Mesenchymal stem cell (in vitro differentiated cells and primary cell): ENCODE measurements around the gene HELZ2.

Source experiments
- DNase-seq: peaks from one replicate; pipeline ENCODE4 v3.0.0-alpha.2; 2013
- H2AFZ ChIP-seq: one replicate; pipeline ENCODE4 v1.6.1; 2013; ENCODE audit warnings: low read depth, mild to moderate bottlenecking, control low read depth, inconsistent platforms, low read length, moderate library complexity
- H2AK5ac ChIP-seq: 2 replicates; pipeline ENCODE4 v1.6.1; 2013; ENCODE audit warnings: low read length, moderate library complexity, mild to moderate bottlenecking, inconsistent platforms; ENCODE audit not compliant: severe bottlenecking
- H2BK120ac ChIP-seq: one replicate; pipeline ENCODE4 v1.6.1; 2013; ENCODE audit warnings: low read depth, mild to moderate bottlenecking, inconsistent platforms, low read length, moderate library complexity
- H2BK12ac ChIP-seq, 2 experiments: one replicate each; pipeline ENCODE4 v1.6.1; 2013; ENCODE audit warnings: inconsistent platforms in 2 of 2, low read length in 2 of 2, mild to moderate bottlenecking in 2 of 2, moderate library complexity in 2 of 2, control low read depth in 1 of 2
- H2BK15ac ChIP-seq: one replicate; pipeline ENCODE4 v1.6.1; 2013; ENCODE audit warnings: mild to moderate bottlenecking, low read depth, inconsistent platforms; ENCODE audit not compliant: poor library complexity, severe bottlenecking
- H2BK5ac ChIP-seq: 2 replicates; pipeline ENCODE4 v1.6.1; 2013; ENCODE audit warnings: low read depth, mild to moderate bottlenecking, low read length, control low read depth, inconsistent platforms; ENCODE audit not compliant: poor library complexity, severe bottlenecking
- H3K14ac ChIP-seq, 2 experiments: one replicate each; pipeline ENCODE4 v1.6.1; 2013; ENCODE audit warnings: inconsistent platforms in 2 of 2, low read length in 2 of 2, control low read depth in 1 of 2, mild to moderate bottlenecking in 1 of 2, moderate library complexity in 1 of 2
- H3K18ac ChIP-seq, 2 experiments: one replicate each; pipeline ENCODE4 v1.6.1; 2013; ENCODE audit warnings: inconsistent platforms in 2 of 2, low read length in 2 of 2, control low read depth in 1 of 2, low read depth in 1 of 2, mild to moderate bottlenecking in 1 of 2
- H3K23ac ChIP-seq, 2 experiments: one replicate each; pipeline ENCODE4 v1.6.1; 2013; ENCODE audit warnings: inconsistent platforms in 2 of 2, low read length in 2 of 2, mild to moderate bottlenecking in 2 of 2, moderate library complexity in 2 of 2, control low read depth in 1 of 2
- H3K27ac ChIP-seq: 2 replicates; pipeline ENCODE4 v1.5.1; 2013; ENCODE audit warnings: mild to moderate bottlenecking, moderate library complexity, low read length, control low read depth, inconsistent platforms; ENCODE audit not compliant: poor library complexity, severe bottlenecking
- H3K27me3 ChIP-seq, 2 experiments: 2 replicates each; pipeline versions ENCODE4 v1.6.1 to v1.7.0; 2013; ENCODE audit warnings: low read length in 2 of 2, mild to moderate bottlenecking in 2 of 2, moderate library complexity in 2 of 2, control low read depth in 1 of 2, inconsistent platforms in 1 of 2; ENCODE audit not compliant: control insufficient read depth in 1 of 2, insufficient read depth in 1 of 2
- H3K36me3 ChIP-seq, 2 experiments: 2 replicates each; pipeline versions ENCODE4 v1.6.1 to v1.7.0; 2013; ENCODE audit warnings: low read length in 2 of 2, control low read depth in 1 of 2, inconsistent platforms in 1 of 2, low read depth in 1 of 2, mild to moderate bottlenecking in 1 of 2; ENCODE audit not compliant: insufficient read depth in 2 of 2, control insufficient read depth in 1 of 2
- H3K4ac ChIP-seq, 2 experiments: one replicate each; pipeline ENCODE4 v1.6.1; 2013; ENCODE audit warnings: inconsistent platforms in 2 of 2, low read length in 2 of 2, mild to moderate bottlenecking in 2 of 2, moderate library complexity in 2 of 2, control low read depth in 1 of 2, low read depth in 1 of 2
- H3K4me1 ChIP-seq: 2 replicates; pipeline ENCODE4 v1.6.1; 2013; ENCODE audit warnings: low read depth, low read length, control low read depth; ENCODE audit not compliant: control insufficient read depth, insufficient read depth
- H3K4me2 ChIP-seq: 2 replicates; pipeline ENCODE4 v1.6.1; 2013; ENCODE audit warnings: low read length, mild to moderate bottlenecking, inconsistent platforms; ENCODE audit not compliant: poor library complexity, severe bottlenecking
- H3K4me3 ChIP-seq, 2 experiments: 2 replicates each; pipeline versions ENCODE4 v1.5.1 to v1.7.0; 2013; ENCODE audit warnings: low read length in 2 of 2, mild to moderate bottlenecking in 2 of 2, control low read depth in 1 of 2, low read depth in 1 of 2; ENCODE audit not compliant: insufficient read depth in 1 of 2
- H3K79me1 ChIP-seq: replicated peaks from 2 replicates; pipeline ENCODE4 v1.6.1; 2013; ENCODE audit warnings: mild to moderate bottlenecking, control low read depth, low read length, inconsistent platforms; ENCODE audit not compliant: poor library complexity, severe bottlenecking
- H3K9ac ChIP-seq: 2 replicates; pipeline ENCODE4 v1.7.0; 2013; ENCODE audit warnings: mild to moderate bottlenecking, low read length, moderate library complexity
- H3K9me3 ChIP-seq: 2 replicates; pipeline ENCODE4 v1.7.0; 2013; ENCODE audit warnings: mild to moderate bottlenecking, low read length; ENCODE audit not compliant: control insufficient read depth
- H4K8ac ChIP-seq: one replicate; pipeline ENCODE4 v1.6.1; 2013; ENCODE audit warnings: inconsistent platforms, mild to moderate bottlenecking, low read length, moderate library complexity
- H4K91ac ChIP-seq: one replicate; pipeline ENCODE4 v1.6.1; 2013; ENCODE audit warnings: mild to moderate bottlenecking, low read length, inconsistent platforms
- WGBS: methylation state at CpG from one replicate; pipeline ENCODE4 v1.1.7; 2013; ENCODE audit warnings: mixed read lengths; 5-methylcytosine and 5-hydroxymethylcytosine counted together

HELZ2 gene

GRCh38 chr20:63529861-63530787, 43.9 kb downstream of the HELZ2 start:
- Histone ChIP-seq H2AFZ (no peak overlapping the region), H3K79me1 (no peaks in the 10 kb centered on the region), H2AK5ac (no peak overlapping the region), H2BK15ac (no peak overlapping the region), H4K8ac (peak overlapping the region; percentile 24), H3K23ac (no peak overlapping the region), H3K4me2 (no peak overlapping the region), H3K27ac (no peak overlapping the region), H2BK5ac (no peak overlapping the region), H3K14ac (no peak overlapping the region), H3K18ac (no peak overlapping the region), H3K4me3 (peak overlapping the region in 1 of 2 experiments; percentile 22), H4K91ac (peak overlapping the region; percentile 53), H3K36me3 (no peaks in the 10 kb centered on the region), H3K9ac (no peak overlapping the region), H2BK12ac (no peak overlapping the region), H3K9me3 (no peaks in the 10 kb centered on the region), H3K27me3 (peaks cover 0 to 61% of the 10 kb centered on the region in 2 experiments), H3K4ac (no peak overlapping the region), H3K4me1 (peaks cover 13% of the 10 kb centered on the region), H2BK120ac (no peak overlapping the region)
- DNase-seq = no peak
- WGBS = 90% methylated on average over 39 of the region's 39 CpGs

- H4K91ac ChIP-seq = peak overlapping the region; percentile 52
Measured at GRCh38 chr20:63529180-63529860, 44.7 kb downstream of the HELZ2 start.

GRCh38 chr20:63527184-63527583, 46.9 kb downstream of the HELZ2 start:
- Histone ChIP-seq H2BK120ac (no peak overlapping the region), H2AFZ (no peak overlapping the region), H2BK15ac (no peak overlapping the region), H3K23ac (no peak overlapping the region), H2AK5ac (no peak overlapping the region), H4K8ac (no peak overlapping the region), H3K4ac (no peak overlapping the region), H3K9ac (no peak overlapping the region), H2BK12ac (no peak overlapping the region), H3K4me2 (no peak overlapping the region), H3K4me3 (no peak overlapping the region), H3K36me3 (peaks cover 17 to 22% of the 10 kb centered on the region in 2 experiments), H3K79me1 (peaks cover 14% of the 10 kb centered on the region), H3K27me3 (peaks cover 0 to 36% of the 10 kb centered on the region in 2 experiments), H3K14ac (no peak overlapping the region), H3K4me1 (peaks cover 13% of the 10 kb centered on the region), H3K9me3 (no peaks in the 10 kb centered on the region), H2BK5ac (no peak overlapping the region), H3K18ac (no peak overlapping the region), H4K91ac (no peak overlapping the region), H3K27ac (no peak overlapping the region)
- DNase-seq = no peak
- WGBS = 93% methylated on average over 9 of the region's 9 CpGs

More at GRCh38 chr20:63529180-63529860, 44.7 kb downstream of the HELZ2 start:
- Histone ChIP-seq H2BK12ac (no peak overlapping the region), H3K36me3 (peaks cover 0 to 3% of the 10 kb centered on the region in 2 experiments), H3K18ac (no peak overlapping the region), H3K27ac (no peak overlapping the region), H2BK120ac (no peak overlapping the region), H2AK5ac (no peak overlapping the region), H3K27me3 (peaks cover 0 to 52% of the 10 kb centered on the region in 2 experiments), H2AFZ (no peak overlapping the region), H2BK15ac (no peak overlapping the region), H3K4ac (no peak overlapping the region), H2BK5ac (no peak overlapping the region), H3K4me2 (no peak overlapping the region), H3K4me1 (peaks cover 10% of the 10 kb centered on the region), H3K4me3 (no peak overlapping the region), H3K9me3 (no peaks in the 10 kb centered on the region), H3K79me1 (no peaks in the 10 kb centered on the region), H3K23ac (no peak overlapping the region), H4K8ac (no peak overlapping the region), H3K9ac (no peak overlapping the region), H3K14ac (no peak overlapping the region)
- no peak for DNase-seq
- 91% methylated on average over 26 of the region's 27 CpGs for WGBS

DNA sequence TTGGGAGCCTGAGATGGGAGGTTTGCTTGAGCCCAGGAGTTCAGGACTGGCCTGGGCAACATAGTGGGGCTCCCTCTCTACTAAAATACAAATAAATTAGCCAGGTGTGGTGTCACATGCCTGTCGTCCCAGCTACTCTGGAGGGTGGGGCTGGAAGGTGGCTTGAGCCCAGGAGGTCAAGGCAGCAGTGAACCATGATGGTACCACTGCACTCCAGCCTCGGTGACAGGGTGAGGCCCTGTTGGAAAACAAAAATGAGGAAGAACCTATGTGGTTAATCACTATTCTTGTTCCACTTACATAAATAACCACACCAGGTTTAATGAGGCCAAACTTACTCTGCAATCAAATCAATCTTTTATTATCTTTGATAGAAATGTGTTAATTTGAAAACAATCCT, 48.1 kb downstream of the HELZ2 start:
- no peak overlapping the region for H3K23ac ChIP-seq
- H2BK120ac ChIP-seq = no peak overlapping the region
- no peak overlapping the region for H3K4me2 ChIP-seq
- no peak overlapping the region for H4K8ac ChIP-seq
- no peak for DNase-seq
- H3K9ac ChIP-seq = no peak overlapping the region
- H4K91ac ChIP-seq = no peak overlapping the region
- H2BK15ac ChIP-seq = no peak overlapping the region
- H3K9me3 ChIP-seq = no peaks in the 10 kb centered on the region
- no peak overlapping the region for H2BK5ac ChIP-seq
- no peak overlapping the region for H2AK5ac ChIP-seq
- peaks cover 19 to 25% of the 10 kb centered on the region in 2 experiments for H3K36me3 ChIP-seq
- no peak overlapping the region for H3K18ac ChIP-seq
- WGBS = 33% methylated on average over 1 of the region's 2 CpGs
- H2BK12ac ChIP-seq = no peak overlapping the region
- no peak overlapping the region for H3K4ac ChIP-seq
- no peak overlapping the region for H3K4me3 ChIP-seq
- H3K27ac ChIP-seq = no peak overlapping the region
- H3K79me1 ChIP-seq = peaks cover 19% of the 10 kb centered on the region
- peaks cover 19% of the 10 kb centered on the region for H3K4me1 ChIP-seq
- H3K14ac ChIP-seq = no peak overlapping the region
- peaks cover 0 to 28% of the 10 kb centered on the region in 2 experiments for H3K27me3 ChIP-seq
- no peak overlapping the region for H2AFZ ChIP-seq
